CD4-positive, alpha-beta T cell treated with Interleukin-4 for 4 hours (primary cell): Measurements from ENCODE around the gene PRSS27.

Source experiments
- DNase-seq: peaks from one replicate; pipeline ENCODE4 v3.0.0-alpha.2; 2020

PRSS27 gene

DNA sequence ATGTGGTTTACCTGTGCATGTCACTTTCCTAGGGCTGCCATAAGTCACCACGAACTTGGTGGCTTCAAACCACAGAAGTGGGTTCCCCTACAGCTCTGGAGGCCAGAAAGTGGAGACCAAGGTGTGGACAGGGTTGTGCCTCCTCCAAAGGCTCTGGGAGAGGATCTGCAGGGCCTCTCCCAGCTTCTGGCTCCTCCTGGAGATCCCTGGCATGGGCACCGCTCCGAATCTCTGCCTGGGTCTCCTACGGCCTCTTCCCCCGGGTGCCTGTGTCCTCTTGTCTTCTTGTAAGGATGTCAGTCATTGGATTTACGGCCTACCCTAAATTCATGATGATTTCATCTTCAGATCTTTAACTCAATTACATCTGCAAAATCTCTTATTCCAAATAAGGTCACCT, 29.9 kb upstream of the PRSS27 start:
- DNase-seq, result no peak

DNA sequence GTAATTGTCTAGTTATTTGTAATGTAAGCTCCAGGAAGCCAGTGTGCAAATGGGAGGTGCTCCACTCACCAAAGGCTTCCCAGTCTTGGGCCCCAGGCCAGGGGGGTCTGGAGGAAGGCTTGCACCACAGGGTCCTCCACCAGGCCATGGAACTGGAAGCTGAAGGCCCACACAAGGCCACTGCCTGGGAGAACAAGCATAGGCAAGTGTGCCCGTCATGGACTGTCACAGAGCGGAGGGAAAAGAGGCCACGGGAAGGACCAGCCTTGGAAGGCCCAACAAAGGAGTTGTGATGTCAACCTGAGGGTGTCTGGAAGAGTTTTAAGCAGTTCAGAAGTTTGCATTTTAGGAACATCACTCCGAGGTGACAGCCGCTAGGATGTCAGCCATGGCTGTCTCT, 29.5 kb upstream of the PRSS27 start:
- no peak for DNase-seq

DNA sequence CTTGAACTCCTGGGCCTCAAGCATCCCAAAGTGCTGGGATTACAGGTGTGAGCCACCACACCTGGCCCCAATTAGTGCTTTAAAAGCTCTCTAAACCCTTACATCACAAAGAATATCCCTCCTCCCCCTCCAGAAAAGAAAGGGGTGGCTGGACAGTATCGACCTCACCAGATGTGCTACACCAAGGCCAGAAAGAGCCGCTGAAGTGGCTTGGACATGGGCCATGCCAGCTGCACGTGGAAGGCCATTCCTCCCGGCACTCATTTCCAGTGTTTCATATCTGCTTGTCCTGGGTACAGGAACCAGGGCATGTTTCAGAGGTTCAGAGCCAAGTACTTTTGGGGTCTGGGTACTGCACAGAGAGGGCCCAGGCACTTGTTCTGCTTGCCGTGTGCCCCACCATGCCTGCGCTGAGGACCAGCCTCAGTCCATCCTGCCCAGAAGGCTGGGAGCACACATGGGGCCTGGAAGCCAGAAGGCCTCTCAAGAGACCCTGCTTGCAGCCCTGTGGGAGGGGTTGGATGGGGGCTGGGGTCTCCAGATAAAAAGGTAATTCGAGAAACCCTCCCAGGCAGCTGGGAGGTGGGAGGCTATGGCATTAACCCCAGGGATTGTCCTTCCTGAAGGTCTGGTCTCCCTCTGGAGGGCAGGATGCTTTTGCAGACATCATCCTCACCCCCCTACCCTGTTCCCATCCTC, 28.9 kb upstream of the PRSS27 start:
- no peak for DNase-seq

DNA sequence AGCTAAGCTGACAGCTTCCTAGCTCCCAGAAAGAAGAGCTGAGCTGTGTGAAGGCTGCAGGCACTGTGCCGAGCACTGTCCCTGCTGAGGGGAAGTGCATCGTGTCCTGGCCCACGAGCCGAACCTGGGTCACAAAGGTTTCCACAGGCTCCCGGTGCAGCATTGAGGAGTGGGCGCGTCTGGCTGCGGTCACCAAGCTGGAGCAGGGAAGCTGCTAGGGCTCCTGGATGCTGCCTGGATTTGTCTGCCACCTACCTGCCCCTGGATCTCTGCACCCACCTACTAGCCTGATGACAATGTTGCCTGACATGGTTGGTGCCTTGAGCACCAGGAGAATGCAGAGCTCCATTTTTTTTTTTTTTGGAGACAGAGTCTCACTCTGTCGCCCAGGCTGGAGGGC, 25.9 kb upstream of the PRSS27 start:
- DNase-seq, result no peak

DNA sequence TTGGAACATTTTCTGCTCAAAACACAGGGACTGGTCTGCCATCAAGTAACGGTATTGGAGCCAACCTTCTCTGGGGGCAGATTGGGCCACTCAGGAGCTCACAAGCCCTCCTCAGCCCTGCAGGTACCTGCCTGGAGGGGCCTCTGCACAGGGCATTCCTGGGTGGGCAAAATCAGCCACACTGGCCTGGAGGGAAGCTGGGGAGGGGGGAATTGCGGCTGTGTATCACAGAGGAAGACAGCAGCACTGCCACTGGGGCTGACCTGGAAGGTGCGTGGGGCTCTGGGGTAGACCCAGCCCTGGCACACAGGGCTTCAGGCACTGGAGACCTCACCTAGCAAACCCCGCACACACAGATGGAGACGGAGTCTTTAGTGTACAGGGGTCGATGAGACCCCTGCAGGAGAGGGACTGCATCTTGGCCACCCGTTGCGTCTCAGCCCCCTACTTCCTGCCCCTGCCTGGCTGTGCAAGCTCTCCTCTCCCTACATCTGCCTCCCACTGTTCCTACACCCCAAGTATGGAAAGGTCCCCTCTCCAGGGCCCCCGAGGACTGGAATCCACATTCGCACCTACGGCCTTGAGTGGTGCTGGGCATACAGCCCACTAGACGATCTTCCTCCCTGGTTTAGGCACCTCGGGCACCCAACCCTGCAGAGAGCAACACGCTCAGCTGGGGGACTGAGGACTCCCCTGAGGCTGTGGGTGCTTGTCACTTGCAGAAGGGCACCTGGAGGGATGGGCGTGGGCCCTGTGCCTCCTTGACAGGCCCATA, 25.3 kb upstream of the PRSS27 start:
- no peak for DNase-seq

DNA sequence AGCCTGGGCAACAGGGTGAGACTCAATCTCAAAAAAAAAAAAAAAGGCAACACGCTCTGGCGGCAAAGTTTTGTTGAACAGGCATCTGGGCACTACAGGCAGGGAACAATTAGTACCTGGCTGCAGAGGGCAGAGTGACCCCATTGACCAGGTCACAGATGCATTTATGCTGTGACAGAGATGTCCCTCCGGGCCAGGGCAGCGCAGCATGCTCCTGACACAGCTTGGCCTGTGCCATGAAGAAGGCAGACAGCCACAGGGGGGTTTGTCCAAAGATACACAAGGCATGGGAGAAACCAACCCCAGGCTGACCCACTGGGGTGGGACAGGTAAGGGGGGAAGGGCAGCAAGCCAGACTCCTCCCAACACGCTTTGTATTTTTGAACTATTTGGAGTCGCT, 24.7 kb upstream of the PRSS27 start:
- no peak for DNase-seq

DNA sequence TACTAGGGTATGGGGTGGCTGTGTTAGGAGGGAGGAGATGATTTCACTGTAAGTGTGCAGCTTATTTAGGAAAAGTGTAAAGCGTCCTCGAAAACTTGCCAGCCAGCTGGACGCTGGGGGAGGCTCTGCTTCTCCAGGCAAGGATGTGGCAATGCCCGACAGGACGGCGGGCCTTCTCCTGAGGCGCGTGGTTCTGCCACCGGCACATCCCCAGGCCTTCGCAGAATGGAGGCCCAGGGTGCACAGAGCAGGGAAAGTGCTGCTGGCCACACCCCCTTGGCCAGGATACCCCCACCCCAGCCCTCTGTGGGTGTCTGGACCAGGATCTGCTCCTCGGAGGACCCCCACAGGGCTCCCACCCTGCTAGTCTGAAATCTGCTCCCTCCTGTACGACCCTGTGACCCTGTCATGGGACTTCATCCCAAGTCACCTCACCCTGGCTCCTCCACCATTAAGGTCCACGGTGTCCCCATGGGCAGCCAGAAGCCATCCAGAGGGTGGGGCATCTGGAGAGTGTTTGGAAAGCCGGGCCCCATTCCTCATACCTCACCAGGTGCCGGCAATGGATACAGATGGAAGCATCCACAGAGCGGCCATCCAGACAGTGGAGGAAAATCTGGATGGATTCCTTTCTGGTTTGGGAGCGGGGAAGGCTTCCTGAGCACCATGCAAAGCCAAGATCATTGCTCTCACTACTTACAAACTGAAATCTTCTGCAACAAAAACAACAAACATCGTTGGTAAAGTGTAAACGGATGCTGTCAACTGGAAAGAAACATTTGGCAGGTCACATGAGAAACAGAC, 23.2 kb upstream of the PRSS27 start:
- no peak for DNase-seq

DNA sequence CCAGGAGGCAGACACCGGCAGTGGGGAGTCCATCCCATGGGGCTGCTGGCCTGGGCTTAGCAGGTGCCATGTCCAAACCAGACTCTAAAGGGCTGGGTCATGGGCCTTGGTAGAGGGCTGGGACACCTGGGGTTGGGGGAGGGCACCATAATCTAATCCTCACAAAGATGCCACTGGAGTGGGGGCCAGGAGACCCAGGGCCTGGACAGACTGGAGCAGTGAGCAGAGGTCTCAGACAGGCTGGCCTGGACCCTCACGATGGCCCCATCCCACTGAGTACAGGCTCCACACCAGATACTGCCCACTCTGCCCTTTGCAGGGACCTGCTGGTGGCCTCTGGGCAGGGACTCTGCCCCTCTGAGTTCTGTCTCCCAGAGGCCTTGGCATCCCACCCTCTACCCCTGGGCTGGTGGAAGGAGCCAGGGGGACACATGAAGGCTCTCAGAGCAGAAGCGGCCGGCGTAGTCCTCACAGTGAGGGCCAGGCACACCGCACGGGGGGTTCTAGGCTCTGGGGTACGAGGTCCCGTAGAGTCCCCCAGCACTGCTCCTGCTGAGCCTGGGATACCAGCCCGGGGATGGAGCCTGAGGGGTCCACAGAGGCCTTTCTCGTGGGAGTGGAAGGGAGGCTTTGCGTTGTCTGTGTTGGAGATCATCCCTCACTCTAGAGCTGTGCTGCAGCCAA, 22.4 kb upstream of the PRSS27 start:
- no peak for DNase-seq

DNA sequence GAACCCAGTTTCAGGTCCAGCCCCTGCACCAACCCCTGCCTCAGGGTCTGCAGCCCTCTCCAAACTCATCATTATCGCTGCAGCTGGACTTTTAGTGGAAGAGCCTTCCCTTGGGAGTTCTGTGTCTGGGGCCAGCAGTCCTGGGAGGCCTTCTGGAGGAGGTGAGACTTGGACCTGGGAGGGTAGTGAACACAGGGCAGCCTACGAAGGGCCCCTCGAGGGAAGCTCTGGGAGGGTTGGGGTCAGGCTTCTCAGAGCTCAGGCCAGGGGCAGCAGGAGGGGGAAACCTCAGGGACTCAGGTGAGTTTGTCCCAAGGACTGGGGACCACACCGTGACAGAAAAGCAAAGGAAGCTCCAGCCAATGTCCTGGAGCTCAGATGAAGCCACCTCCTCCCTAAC, 21.1 kb upstream of the PRSS27 start:
- no peak for DNase-seq

DNA sequence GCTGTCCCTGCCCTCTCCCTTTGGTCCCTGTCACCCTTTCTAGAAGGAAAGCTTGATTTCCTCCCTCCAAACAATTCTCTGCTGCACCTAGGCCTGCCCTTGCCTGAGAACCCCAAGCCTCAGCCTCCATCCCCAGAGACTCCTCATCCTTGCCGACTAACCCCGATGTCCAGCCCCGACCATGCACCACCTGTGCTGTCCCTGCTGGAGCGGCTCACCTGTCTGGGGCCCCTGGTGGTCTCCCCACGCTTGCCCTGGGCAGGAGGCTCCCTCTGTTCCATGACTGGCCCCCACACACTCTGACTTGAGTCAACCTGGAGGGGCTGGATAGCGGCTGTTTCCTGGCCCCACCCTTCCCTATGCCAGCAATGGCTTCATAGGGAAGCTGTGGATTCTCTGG, 20.5 kb upstream of the PRSS27 start:
- no peak for DNase-seq

DNA sequence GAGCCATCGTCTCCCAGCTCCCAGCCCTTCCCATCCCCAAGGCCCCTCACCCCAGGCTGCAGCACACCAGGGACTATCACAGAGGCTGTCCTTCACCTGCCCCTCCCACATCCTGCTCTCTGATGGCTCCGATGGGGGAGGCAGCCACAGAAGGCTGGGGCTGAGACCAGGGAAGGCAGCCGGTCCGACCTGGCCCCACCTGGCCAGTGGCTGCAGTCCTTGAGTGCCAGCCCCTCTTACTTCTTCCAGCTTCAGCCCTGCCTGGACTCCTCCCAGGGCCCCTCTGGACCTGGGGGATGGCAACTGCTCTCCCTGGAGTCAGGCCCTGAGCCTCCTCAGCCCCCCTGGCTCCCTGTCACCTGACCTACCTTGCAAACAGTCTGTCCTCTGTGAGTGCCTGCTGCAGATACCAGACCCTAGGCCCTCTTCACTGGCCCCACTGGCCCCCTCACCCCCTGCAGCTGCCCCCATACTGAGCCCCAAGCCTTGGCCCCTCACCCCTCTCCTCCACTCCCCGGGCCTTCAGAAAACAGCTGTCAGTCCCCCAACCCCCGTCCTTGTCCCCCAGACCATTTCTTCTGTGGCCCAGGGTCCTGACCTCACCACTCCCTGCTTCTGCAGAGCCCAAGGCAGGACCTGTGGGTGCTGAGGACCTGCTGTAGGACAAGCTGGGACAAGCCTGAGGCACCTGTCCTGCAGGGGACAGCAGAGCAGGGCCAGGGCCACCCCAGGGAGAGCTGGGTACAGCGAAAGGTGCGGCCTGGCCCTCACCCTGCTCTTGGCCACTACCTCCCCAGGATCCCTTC, 19.8 kb upstream of the PRSS27 start:
- DNase-seq, result no peak

DNA sequence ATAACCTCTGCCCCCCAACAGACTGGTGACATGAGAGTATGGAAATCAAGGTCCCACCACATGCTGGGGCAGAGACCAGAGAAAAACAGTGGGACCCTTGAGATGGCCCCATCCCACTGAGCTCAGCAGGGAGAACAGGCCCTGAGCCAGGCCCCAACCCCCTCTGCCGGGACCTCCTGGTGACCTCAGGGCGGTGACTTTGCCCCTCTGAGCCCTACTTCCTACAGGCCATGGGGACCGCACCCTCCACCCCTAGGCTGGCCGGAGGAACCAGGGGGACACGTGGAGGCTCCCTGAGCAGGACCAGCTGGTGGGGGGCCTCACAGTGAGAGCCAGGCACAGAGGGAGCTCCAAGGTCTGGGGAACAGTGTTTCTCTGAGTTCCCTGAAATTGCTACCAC, 18.6 kb upstream of the PRSS27 start:
- no peak for DNase-seq

DNA sequence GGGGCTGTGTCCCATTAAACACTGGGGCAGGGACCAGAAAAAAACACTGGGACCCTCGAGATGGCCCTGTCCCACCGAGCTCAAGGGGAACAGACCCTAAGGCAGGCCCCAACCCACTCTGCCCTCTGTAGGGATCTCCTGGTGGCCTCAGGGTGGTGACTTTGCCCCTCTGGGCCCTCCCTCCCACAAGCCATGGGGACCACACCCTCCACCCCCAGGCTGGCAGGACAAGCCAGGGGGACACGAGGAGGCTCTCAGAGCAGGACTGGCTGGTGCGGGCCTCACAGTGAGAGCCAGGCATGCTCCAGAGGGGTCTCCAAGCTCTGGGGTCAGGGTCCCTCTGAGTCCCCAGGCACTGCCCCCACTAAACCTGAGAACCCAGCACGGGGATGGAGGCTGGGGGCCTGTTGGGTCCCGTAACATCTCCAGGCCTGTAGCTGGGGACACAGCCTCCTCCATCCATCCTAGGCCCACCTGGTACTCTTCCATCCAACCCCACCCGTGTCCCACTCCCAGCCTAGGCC, 17.9 kb upstream of the PRSS27 start:
- no peak for DNase-seq

DNA sequence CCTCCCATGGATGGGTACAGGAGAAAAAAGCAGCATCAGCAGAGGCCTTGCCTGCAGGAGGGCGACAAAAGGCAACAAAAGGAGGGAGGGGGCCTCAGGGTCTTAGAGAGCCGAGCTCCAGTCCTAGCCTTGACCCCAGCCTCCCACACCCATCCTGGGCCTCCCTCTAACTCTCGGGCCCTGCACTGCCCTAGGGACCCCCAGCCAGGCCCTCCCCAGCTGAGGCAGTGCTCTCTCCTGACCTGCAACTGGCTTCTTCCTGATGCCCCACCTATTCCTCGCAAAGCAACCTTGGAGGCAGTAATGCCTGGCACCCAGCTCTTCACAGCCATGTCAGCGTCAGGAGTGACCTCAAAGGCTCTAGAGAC, 17.2 kb upstream of the PRSS27 start:
- DNase-seq, result no peak

DNA sequence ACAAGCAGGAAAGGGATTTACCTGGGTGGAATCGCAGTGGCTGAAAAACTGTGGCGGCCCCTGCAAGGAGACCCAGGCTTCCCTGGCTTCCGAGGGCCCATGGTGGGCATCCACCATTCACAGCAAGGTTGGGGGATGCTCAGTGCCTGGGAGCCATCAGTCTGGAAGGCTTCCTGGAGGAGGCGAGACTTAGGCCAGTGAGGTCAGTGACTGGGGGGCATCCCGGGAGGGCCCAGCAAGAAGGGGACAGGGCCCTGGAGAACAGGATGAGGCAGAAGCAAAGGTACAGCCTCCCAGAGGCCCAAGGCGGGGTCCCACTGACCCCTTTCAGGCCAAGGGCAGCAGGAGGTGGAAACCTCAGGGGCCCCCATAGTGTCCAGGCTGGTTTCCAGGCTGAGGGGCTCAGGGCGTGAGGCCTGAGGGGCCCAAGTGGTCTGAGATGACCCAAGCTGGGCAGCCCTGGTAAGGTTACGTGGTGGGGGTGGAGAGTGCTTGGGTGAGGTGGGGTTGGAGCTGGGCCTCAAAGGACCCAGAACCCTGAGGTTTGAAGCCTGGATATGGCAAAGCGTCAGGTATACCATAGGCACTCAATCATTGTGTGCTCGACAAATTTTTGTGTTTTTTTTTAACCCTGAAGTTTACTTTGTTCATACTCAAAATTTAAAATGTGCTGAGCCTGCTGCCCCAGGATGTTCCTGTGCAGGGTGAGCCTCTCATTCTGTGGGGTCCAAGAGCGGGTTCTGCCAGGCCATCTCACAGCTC, 16.6 kb upstream of the PRSS27 start:
- DNase-seq, result no peak

DNA sequence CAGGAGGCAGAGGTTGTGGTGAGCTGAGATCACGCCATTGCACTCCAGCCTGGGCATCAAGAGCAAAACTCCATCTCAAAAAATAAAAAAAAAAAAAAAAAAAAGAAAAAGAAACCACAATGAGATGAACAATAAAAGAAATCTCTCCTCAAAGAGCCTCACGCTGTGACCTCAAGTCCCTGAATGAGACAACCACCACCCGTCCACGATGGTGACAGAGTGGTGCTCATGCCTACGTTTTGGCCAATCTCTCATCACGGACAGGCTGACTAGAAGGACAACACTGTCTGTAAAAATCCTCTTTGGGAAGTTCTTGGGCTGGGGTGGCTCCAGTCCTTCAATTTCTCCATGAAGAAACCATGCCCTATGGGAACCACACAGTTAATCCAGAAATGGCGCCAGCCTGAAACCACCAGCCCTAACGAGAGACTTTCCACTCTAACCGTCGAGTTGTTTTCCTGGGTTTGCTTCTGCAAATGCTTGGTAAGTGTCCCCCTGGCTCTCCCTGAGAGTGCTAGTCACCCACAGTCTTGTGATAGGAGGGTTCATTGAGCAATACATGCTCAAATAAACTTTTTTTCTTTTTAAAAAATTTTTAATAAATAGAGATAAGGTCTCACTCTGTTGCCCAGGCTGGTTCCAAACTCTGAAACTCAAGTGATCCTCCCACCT, 15.0 kb upstream of the PRSS27 start:
- DNase-seq, result no peak

DNA sequence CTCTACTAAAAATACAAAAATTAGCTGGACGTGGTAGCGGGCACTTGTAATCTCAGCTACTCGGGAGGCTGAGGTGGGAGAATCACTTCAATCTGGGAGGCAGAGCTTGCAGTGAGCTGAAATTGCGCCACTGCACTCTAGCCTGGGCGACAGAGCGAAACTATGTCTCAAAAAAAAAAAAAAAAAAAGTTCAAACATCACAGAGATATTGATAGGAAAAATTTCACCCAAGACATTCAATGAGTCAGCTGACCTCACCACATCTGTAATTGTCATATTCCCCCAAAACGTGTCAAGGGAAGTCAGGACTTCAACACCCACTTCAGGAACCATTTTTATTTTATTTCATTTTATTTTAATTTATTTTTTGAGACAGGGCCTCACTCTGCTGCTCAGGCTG, 8.0 kb upstream of the PRSS27 start:
- no peak for DNase-seq

DNA sequence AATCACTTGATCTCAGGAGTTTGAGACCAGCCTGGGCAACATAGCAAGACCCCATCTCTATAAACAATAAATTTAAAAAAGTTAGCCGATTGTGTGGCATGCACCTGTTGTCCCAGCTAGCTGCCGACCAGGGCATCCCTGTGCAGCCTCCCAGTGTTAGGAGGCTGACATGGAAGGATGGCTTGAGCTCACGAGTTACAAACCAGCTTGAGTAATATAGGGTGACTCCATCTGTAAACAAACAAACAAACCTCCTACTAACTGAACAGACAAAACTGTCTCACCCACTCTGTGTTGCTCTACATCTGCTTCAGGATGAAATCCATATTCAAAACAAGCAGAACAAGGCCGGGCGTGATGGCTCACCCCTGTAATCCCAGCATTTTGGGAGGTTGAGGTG, 6.9 kb upstream of the PRSS27 start:
- DNase-seq, result no peak

DNA sequence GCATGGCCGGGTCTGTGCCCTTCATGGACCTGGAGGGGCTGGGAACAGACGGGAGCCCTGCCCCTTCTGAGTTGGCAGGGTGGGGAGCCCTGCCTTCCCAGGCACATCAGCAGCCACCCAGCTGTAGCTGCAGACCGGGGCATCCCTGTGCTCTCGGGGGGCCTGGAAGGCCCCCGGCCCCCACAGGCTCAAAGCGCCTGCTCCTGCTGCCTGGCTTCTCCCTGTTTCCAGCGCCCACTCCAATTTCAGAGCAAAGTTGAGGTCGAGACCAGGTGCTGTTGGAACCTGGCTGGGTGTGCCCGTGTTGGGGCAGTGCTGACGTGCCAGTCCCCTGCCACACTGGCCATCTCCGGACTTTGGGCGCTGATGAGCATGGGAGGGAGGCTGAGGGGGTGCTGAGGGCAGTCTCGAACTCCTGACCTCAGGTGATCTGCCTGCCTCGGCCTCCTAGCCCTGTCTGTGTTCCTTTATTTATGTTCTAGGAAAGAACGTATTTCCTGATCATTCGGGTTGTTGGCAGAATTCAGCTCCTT, 4.9 kb upstream of the PRSS27 start:
- DNase-seq, result no peak

DNA sequence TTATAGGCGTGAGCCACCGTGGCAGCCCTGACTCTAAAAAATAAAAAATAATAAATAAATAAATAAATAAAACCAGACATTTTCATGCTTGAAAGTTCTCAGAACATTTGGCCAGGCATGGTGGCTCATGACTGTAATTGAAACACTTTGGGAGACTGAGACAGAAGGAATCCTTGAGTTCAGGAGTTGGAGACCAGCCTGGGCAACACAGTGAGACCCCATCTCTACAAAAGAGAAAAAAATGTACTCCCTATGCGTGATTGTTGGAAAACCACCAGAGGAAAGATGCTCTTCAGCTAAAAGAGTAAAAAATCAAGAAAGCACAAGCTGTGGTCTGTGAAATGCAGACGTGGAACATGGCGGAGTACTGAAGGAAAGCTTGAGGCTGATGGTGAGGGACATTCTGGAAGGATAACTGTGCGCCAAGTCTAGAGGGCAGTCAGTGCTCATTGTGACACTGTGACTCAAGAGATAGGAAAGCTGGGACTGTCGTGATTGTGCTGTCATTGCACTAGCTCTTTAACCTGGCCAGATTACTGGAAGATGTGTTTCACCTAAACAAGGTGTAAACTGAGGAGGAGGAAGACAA, 4.2 kb upstream of the PRSS27 start:
- DNase-seq, result no peak
